ENCODE data around the gene SATB2. TPM values are rescaled to one million over a fixed set of nuclear protein-coding genes. Genes with fewer than 3 reads are reported as not detected.

SATB2 gene
- total RNA-seq, result 1.3 and 1.6 TPM in 2 replicates

GRCh38 chr2:199457147-199458008, at the start of gene SATB2:
Gene SATB2, minus strand, starts transcription at chr2:199457939. Its CDS starts 1,902 bp downstream, at chr2:199456037.

